Activated naive CD4-positive, alpha-beta T cell treated with anti-CD3 and anti-CD28 coated beads, Interleukin-2, amount 50 U/mL, for 16 hours (primary cell): ENCODE measurements around the gene ERMAP.

Experiments used
- DNase-seq: peaks from one replicate; pipeline ENCODE4 v3.0.0-alpha.2; 2020

ERMAP gene

GRCh38 chr1:42880384-42880783, 63.5 kb downstream of the ERMAP start:
- no peak for DNase-seq

DNA sequence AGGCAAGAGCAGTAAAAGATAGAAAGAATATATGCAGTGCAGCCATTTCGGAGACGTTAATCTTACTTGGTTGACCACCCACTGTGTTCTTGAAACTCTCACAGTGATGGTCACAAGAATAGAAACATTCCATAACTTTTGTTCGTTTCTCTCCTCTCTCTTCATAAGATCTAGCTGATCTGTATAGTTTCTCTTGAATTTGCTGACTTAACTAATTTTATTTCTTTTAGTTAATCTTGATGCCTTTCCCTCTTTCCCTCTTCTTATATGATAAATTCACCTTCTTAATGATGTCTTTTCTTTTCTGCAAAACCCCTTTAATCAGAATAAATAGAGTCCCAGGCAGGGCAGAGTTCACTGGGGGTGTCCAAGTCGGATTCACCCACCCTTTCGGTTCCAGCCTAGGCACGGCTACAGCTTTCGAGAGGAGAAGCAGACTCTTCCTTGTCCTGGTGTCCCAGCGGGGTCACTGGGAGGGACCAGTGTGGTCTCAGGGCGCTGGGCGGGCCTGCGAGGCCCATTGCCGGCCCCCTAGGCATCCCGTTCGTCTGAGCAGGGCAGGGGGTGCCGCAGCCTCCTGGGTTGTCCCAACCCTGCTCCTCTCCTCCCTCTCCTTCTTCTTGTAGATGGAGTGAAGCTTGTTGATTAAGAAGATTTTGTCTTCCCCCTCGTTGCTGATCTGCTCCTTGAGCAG, 69.3 kb downstream of the ERMAP start:
- no peak for DNase-seq

DNA sequence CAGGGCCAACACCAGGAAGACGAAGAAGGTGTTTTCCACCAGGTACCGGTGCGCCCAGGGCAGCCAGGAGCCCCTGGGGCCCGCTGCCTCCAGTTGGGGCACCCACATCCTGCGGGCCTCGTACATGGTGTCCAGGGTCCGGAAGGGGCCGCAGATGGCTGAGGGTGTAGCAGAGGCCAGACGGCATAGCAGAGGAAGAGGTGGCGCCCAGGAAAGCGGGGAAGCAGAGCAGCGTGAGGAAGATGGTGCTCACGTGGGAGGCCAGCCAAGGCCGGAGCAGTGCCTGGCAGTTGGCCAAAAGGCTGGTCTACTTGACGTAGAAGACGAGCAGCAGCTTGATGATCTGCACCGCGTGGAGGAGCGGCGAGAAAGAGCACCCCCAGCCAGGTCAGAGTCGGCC, 69.9 kb downstream of the ERMAP start:
- DNase-seq, result no peak

- DNase-seq, result no peak
Measured at GRCh38 chr1:42887366-42887765, 70.4 kb downstream of the ERMAP start.

GRCh38 chr1:42888013-42888633, 71.2 kb downstream of the ERMAP start:
- no peak for DNase-seq

DNA sequence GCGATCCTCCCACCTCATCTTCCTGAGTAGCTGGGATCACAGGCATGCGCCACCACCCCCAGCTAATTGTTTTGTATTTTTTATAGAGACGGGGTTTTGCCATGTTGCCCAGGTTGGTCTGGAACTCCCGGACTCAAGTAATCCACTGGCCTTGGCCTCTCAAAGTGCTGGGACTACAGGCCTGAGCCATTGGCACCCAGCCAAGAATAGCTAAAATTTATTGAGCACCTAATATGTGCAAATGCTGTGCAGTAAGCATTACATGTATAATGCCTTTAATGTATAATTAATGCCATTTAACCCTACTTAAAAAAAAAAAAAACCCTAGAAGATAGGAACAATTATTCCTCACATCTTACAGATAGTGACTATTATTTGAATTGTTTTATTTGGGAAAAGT, 72.3 kb downstream of the ERMAP start:
- no peak for DNase-seq

GRCh38 chr1:42891465-42892138, 74.7 kb downstream of the ERMAP start:
- no peak for DNase-seq
